HEK293T (cell line): ENCODE data around the gene HOXA3.

Source experiments
- CTCF ChIA-PET: fragments of 350-600 bp; formaldehyde crosslinking; extraction: SDS; loops from one replicate; lab custom pipeline; 2021; ENCODE audit warnings: antibody characterized with exemption, inconsistent platforms; lab: Yijun Ruan, JAX
- POLR2A ChIA-PET: fragments of 350-600 bp; formaldehyde crosslinking; extraction: SDS; loops from one replicate; lab custom pipeline; 2020; ENCODE audit warnings: antibody characterized with exemption, inconsistent platforms; lab: Yijun Ruan, JAX
- DNase-seq: peaks from one replicate; pipeline ENCODE4 v3.0.0; 2012; ENCODE audit warnings: mixed read lengths; ENCODE audit errors: extremely low spot score
- ARNT ChIP-seq: fragments of 450-650 bp; IDR thresholded peaks from 2 replicates; pipeline ENCODE4 v1.6.1; 2017; ENCODE audit warnings: mild to moderate bottlenecking
- BHLHE40 ChIP-seq: fragments of 450-650 bp; IDR thresholded peaks from 2 replicates; pipeline ENCODE4 v1.6.1; 2016; ENCODE audit warnings: mild to moderate bottlenecking, moderate library complexity, borderline replicate concordance
- CTBP1 ChIP-seq: fragments of 450-650 bp; IDR thresholded peaks from 2 replicates; pipeline ENCODE4 v1.6.1; 2016; ENCODE audit warnings: borderline replicate concordance
- ELF4 ChIP-seq: fragments of 450-650 bp; IDR thresholded peaks from 2 replicates; pipeline ENCODE4 v1.6.1; 2017; ENCODE audit warnings: antibody characterized with exemption
- FOXA1 ChIP-seq: fragments of 450-650 bp; IDR thresholded peaks from 2 replicates; pipeline ENCODE4 v1.6.1; 2016; ENCODE audit warnings: mild to moderate bottlenecking
- FOXK2 ChIP-seq: fragments of 450-650 bp; IDR thresholded peaks from 2 replicates; pipeline ENCODE4 v1.6.1; 2016; ENCODE audit warnings: mild to moderate bottlenecking
- FOXM1 ChIP-seq: fragments of 450-650 bp; IDR thresholded peaks from 2 replicates; pipeline ENCODE4 v1.6.1; 2017; ENCODE audit warnings: mild to moderate bottlenecking, borderline replicate concordance
- HDGF ChIP-seq: fragments of 450-650 bp; IDR thresholded peaks from 2 replicates; pipeline ENCODE4 v1.6.1; 2017; ENCODE audit warnings: antibody characterized with exemption, borderline replicate concordance
- L3MBTL2 ChIP-seq: fragments of 450-650 bp; conservative IDR thresholded peaks from 2 replicates; pipeline ENCODE4 v1.6.1; 2016; ENCODE audit warnings: mild to moderate bottlenecking
- LEF1 ChIP-seq: fragments of 450-650 bp; IDR thresholded peaks from 2 replicates; pipeline ENCODE4 v1.6.1; 2017; ENCODE audit warnings: mild to moderate bottlenecking, borderline replicate concordance
- NFRKB ChIP-seq: fragments of 450-650 bp; IDR thresholded peaks from 2 replicates; pipeline ENCODE4 v1.6.1; 2016; ENCODE audit warnings: mild to moderate bottlenecking, moderate library complexity
- SP1 ChIP-seq: fragments of 450-650 bp; IDR thresholded peaks from 2 replicates; pipeline ENCODE4 v1.6.1; 2017
- SUZ12 ChIP-seq: fragments of 450-650 bp; IDR thresholded peaks from 2 replicates; pipeline ENCODE4 v1.6.1; 2016; ENCODE audit warnings: mild to moderate bottlenecking
- TARDBP ChIP-seq: fragments of 450-650 bp; IDR thresholded peaks from 2 replicates; pipeline ENCODE4 v1.6.1; 2016
- ZNF384 ChIP-seq: fragments of 450-650 bp; IDR thresholded peaks from 2 replicates; pipeline ENCODE4 v1.6.1; 2016
- TF ChIP-seq, protein P1 (sequence below): fragments of 450-650 bp; IDR thresholded peaks from 2 replicates; pipeline ENCODE4 v1.6.1; 2016

Gene HOXA3

DNA sequence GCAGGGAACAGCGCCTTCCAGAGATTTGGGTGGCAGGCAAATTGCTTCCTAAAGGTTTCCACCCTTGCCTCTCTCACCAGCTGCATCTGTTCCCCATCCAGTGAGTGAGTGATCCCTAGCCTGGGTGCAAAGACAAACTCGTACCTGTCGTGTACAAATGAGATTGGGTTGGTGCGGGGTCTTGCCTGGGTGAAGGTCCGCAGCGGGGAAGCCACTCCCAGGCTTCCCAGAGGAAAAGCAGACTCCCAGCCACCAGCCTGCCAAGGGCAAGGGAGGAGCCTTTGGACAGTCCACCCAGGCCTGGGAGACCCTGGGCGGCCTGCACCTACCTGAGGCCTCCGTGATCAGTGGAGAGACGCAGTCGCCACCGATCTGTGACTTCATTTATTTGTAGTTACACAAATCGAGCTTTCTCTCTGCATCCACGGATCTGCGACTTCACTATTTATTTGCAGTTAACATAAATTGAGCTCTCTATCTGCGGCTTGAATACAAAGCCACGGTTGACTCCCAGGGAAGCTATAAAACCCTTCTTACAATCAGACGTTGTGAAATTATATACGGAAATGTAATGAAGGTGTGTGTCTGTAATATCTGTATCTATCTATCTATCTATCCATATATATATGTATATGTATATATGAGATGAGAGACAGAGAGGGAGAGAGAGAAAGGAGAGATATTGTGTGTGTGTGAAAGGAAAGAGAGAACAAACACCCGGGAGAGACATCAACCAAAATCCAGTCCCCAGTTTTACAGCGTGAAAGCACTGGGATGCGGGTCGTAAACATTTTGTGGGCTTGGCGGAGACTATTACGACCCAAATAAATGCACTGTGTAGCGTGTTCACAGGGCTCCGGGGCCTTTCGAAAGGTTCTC is 7.1 kb upstream of the HOXA3 start:
- ChIA-PET CTCF (interaction anchor here (0.6 to 1.5 kb wide), 6 partner anchors 9 to 790 kb away, joined by 3 to 8 read pairs (median 4); no protein-coding TSS in a partner anchor), POLR2A (interaction anchor here (0.6 to 17.5 kb wide), 11 partner anchors 9 to 958 kb away, joined by 3 to 367 read pairs (median 4); partner anchors contain the start of genes CBX3, HOXA10, HOXA11 and HOXA5)
- no peak for DNase-seq
- TF ChIP-seq CTBP1: peak; percentile 79; the same call in 1 of the 2 replicates
- no peak for TF ChIP-seq ZNF384

DNA sequence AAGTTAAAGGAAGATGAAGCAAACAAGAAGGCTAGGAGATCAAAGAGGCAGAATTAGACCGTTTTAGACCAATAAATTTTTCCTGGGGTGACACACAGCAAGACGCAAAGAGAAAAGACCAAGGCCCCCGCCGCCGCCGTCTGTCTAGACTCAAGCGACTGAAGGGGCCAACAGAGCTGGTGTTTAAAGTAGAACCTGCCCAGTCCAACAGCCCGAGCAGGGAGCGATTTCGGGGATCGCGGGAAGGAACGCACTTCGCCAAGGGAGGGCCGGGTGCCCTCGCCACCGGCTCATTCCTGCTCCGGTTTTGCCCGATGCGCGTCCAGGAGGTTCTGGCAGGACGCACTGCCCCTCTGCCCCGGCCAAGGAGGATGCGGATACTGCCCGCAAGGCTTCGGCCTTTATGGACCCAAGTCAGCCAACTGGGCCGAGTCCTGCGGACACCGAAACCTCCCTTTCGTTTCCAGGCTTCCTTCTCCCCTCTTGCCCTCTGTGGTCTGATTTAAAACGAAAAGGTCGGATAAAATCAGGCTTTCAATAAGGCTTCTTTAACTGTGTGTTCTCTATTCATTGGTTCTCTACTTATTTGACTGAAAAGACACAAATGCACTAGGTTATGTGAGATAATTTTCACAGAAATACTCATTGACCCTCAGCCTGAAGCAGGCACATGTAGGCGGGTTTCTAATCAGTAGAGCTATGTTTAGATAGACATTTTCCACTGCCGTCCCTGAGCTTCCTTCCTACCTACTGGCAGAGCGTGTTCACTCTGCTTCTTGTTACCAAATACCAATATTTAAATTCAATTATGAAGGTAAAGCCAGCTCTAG is 6.3 kb upstream of the HOXA3 start:
- POLR2A ChIA-PET: interaction anchor here (0.6 to 17.5 kb wide), 12 partner anchors 8 to 960 kb away, joined by 3 to 367 read pairs (median 5); partner anchors contain the start of genes CBX3, HOXA10, HOXA11 and HOXA5
- no peak for DNase-seq
- TF ChIP-seq, protein P1, sequence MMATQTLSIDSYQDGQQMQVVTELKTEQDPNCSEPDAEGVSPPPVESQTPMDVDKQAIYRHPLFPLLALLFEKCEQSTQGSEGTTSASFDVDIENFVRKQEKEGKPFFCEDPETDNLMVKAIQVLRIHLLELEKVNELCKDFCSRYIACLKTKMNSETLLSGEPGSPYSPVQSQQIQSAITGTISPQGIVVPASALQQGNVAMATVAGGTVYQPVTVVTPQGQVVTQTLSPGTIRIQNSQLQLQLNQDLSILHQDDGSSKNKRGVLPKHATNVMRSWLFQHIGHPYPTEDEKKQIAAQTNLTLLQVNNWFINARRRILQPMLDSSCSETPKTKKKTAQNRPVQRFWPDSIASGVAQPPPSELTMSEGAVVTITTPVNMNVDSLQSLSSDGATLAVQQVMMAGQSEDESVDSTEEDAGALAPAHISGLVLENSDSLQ: 0 out of 2 replicates have a peak, but pooled peaks have one; percentile 32
- TF ChIP-seq FOXM1: no peak
- CTCF ChIA-PET: interaction anchor here (0.6 to 1.5 kb wide), 6 partner anchors 8 to 789 kb away, joined by 3 to 8 read pairs (median 4); no protein-coding TSS in a partner anchor

DNA sequence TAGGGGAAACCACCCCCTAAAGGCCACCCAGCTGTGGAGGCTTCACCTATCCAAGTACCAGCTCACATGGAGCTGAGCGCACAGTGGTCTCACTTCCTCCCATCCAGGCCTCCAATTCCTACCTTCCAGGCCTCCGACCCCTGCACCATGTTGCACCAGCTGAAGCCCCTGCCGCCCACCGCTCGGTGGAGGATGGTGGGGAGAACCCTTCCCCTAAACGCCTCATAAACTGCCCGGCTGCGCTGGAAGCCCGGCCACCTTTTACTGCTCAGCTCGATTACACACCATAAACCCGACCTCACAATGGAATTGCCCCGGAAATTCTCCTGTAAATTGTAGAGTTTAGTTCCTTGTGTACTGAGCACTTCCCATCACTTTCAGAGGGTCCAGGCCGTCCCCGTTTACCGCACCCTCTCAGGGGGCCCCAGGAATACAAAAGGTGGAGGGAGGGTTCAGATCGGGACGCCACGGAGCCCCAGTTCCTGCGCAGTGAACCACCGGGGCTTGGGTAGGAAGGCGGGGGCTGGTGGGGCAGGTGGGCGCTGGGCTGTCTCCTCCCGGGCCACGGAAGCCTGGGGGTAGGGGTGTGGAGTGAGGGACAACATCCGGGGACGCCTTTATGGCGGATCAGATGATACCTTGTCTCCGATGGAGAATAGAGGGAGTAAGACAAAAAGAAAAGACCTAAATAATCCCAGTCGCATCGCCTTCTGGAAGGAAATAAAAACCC is 5.5 kb upstream of the HOXA3 start:
- ChIA-PET CTCF (interaction anchor here (0.7 to 1.4 kb wide), 3 partner anchors 13 to 788 kb away, joined by 3 to 4 read pairs (median 3); partner anchors contain the start of gene HOXA5), POLR2A (interaction anchor here (0.5 to 17.5 kb wide), 7 partner anchors 8 to 960 kb away, joined by 3 to 367 read pairs (median 14); partner anchors contain the start of genes HOXA1, HOXA10, HOXA11 and HOXA6)
- no peak for DNase-seq
- TF ChIP-seq SP1 (no peak), ELF4 (no peak), BHLHE40 (no peak), ARNT (no peak), FOXA1 (no peak), FOXK2 (no peak), LEF1 (no peak), CTBP1 (no peak), NFRKB (no peak), SUZ12 (no peak), HDGF (no peak), FOXM1 (no peak), L3MBTL2 (no peak), ZNF384 (no peak)
- TF ChIP-seq, protein P1: no peak

DNA sequence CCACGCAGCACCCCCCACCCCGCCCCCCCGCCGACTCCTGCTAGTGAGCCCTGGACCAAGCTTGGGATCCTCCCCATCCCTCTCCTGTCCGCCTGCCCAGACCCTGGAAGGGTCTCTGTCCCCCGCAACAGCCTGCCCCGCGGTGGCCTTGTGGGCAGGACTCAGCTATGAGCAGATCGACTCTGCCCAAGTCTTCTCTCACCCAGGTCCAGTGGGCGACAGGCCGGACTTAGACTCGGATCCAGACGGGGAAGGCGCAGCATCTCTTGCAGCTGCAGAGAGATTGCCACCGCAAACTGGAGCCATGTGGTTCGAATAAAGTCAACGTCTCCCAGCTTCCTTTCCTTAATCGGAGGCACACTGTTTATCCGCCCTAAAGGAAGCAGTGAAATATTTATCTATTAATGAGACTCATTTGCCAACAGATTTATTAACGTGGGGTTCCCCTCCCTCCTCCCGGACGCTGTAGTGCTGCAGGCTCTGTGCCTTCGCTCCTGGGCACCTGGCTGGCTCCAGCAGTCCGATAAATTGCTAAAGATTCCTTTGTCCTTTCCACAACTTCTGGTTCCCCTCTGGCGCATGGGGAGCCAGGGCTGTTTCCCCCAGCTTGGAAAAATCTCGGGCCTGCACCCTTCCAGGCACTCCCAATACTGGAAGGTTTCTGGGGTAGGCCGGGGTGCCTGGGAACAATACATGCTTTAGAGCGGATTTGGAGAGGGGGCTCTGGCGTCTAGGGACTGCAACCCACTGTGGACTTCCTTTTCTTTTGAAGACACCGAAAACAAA is 4.7 kb upstream of the HOXA3 start:
- no peak for DNase-seq
- ChIA-PET POLR2A (interaction anchor here (0.5 to 17.5 kb wide), 26 partner anchors 9 to 1302 kb away, joined by 3 to 367 read pairs (median 3); partner anchors contain the start of genes HOXA1, HOXA10, HOXA11 and HOXA5), CTCF (interaction anchor here (0.7 to 1.4 kb wide), 3 partner anchors 13 to 787 kb away, joined by 3 to 4 read pairs (median 4); partner anchors contain the start of gene HOXA5)
- no peak for TF ChIP-seq BHLHE40
- TF ChIP-seq FOXM1: no peak
- TF ChIP-seq ZNF384: no peak
- TF ChIP-seq LEF1: no peak
- TF ChIP-seq FOXA1: no peak
- TF ChIP-seq FOXK2: no peak
- TF ChIP-seq SP1: no peak
- TF ChIP-seq CTBP1: no peak
- TF ChIP-seq, protein P1: no peak
- no peak for TF ChIP-seq L3MBTL2
- no peak for TF ChIP-seq SUZ12
- TF ChIP-seq TARDBP: no peak
- TF ChIP-seq ARNT: no peak
- no peak for TF ChIP-seq NFRKB
- no peak for TF ChIP-seq HDGF
- TF ChIP-seq ELF4: no peak
